ENCODE results near the gene AKT3.
A peak's percentile ranks its signal among the peaks of the same experiment; 100 is the strongest.

Gene AKT3

GRCh38 chr1:243482141-243483022 is 367.7 kb downstream of the AKT3 start:
- no peak for DNase-seq

DNA sequence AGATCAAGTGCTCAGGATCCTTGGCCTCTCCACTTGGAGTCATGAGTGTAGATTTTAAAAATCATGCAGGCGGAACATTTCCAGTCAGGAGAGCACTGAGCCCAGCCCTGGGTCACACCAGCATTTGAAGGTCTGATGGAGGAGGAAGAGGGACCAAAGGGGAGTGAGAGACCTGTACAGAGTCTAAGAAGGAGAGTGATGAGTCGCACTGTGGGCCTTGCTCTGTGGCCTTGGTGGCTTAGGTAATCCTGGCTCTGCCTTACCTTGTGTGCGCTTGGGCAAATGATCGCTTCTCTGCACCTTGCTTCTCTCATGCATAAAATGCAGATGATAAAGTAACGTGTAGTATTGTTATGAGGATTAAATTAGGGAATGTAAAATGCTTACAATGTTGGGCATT is 368.9 kb downstream of the AKT3 start:
- no peak for DNase-seq

DNA sequence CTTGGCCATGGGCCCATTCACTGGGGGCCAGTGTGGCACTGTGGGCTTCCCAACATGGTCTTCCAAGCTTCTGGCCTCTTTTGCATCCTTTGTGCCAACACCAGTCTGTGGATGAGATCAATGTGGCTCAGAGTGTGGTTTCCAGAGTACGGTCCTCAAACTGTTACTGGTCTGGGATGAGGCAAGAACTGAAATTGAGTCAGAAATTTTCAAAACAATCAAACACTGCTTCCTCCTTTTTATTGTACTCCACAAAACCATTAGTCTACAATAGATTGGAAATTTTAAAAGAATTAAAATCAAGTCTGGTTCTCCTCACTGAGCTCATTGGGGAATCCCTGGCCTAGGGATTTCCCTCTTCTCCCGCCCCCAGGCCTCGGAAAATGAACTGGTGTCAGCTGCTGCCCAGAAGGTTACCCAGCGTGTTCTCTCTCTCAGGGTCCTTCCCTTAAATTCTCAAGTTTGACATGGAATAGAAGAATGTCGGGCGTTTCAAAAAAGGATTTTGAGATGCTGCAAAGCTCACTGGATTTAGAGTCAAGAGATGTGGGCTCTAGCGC is 372.2 kb downstream of the AKT3 start:
- DNase-seq: no peak

DNA sequence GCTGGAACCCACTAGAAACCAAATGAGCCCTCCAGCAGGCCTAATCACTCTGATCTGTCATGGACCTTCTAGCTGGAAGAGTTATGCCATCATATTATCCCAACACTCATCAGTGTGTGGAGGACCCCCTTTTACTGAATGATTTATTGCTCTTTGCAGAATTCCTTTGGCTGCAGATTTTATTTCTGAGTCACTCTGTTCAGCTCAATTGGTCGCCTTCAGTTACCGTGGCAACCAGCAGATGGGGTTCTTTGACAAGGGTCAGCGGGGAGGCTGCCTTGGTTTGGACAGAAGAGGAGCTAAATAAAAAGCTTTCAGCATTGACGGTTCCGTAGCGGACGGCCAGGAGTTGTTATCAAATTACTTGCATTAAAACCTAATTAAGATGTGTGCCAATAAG is 374.1 kb downstream of the AKT3 start:
- DNase-seq: peak; percentile 20

DNA sequence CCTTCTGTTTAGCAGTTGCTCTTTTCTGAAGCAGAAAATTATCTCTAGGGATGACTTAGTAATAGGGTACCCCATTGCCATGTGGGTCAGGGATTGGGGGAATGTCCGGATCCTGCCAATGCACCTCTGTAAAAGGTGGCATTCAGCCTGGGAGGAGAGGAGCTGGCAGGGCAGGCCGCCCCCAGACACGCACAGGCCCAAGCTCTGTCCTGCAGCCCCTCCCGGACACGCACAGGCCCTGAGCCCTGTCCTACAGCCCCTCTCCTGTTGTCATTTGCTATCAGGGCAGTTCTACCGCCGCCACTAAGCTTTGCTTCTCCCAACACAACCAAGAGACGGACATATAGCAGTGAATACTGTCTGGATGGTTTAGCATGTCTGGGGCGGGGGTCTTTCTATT is 375.1 kb downstream of the AKT3 start:
- DNase-seq: no peak

DNA sequence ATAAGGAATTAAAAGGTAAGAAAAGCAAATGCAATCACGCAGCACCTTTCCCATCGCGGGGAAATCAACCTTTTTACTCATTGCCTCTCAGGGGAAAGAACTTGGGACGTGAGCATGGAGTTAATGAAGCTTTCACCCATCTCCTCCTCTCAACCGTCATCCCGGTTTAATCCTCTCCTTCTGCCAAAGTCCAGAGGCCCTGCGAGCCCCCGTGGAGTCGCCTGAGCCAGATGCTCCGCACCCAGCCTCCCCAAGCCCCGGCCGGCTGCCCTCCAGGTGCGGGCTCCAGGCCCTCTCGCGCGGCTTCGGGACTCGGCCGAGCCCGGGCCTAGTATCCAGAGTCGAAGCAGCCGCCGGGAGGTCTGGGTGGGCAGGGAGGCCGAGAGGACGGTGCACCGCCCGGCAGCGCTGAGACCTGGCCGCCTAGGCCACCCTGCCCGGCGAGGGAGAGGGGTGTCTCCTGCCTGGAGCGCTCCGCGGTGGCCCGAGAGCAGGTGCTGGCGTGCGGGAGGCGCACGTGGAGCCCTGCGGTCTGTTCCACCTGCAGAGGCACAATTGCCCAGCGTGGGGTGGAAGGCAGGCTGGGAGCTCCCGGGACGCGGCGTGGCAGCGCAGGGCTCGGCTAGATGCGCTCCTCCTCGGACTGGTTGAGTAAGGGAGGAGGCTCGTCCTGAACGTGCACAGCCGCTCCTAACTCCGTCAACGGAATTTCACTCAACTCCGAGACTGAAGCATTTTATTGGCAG is 375.7 kb downstream of the AKT3 start:
- no peak for DNase-seq

GRCh38 chr1:243473227-243474135 is 376.6 kb downstream of the AKT3 start:
- no peak for DNase-seq

- DNase-seq: no peak
Measured at GRCh38 chr1:243471754-243472745, 378.0 kb downstream of the AKT3 start.

GRCh38 chr1:243471026-243471685 is 378.9 kb downstream of the AKT3 start:
- no peak for DNase-seq

GRCh38 chr1:243470502-243470901 is 379.5 kb downstream of the AKT3 start:
- DNase-seq: no peak

DNA sequence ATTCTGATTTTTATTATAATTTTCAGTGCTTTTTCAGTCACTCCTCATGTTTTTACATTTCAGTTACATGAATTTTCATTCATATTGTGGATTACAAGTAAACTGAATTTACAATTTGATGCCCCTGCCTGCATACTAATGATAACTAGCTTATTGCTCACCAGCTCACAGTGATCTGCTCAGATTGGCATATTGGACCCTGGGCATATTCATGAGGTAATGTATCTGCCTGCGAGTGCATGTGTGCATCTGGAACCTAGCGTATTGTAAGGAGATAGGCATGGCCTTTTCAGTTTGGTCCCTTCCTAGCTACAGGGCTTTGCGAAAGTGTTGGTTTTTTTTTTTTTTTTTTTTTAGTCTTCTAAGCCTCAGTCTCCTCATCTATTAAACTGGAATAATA is 380.5 kb downstream of the AKT3 start:
- DNase-seq: no peak

DNA sequence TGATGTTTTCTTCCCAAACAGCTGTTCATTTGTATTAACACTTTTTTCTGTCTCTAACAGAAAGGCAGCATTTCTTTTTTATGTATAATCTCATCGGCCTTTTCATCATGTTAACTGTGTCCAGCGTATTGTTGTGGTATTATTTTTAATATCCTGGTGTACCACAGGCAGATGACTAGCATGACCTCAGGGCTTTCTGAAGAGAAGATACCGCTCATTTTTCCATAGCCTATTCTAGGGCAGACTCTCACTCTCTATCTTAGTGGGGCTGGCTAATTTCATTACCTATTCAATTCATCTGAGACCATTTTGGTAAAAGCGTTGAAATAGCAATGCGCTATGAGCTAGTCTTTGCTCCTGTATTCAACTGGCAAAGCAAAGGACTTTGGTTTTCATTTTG is 384.3 kb downstream of the AKT3 start:
- no peak for DNase-seq

DNA sequence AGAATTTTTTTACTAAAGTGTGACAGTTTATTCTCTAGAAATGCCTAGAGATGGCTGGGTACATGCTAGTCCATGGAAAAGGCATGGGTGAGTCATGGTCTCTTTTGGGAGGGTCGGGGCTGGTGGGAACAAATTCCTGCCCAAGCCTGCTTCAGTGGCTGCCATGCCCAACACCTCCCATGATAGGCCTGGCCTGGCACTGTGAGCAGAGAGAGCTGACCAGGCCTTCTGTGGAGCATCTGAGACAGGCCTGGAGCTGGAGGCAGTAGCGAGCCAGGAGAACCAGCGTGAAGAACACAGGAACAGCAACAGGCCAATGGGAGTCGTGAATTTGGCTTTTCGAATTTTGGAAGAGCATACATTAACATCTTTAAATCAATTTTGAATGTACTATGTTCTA is 385.0 kb downstream of the AKT3 start:
- DNase-seq: no peak

GRCh38 chr1:243462929-243463697 is 386.9 kb downstream of the AKT3 start:
- no peak for DNase-seq

DNA sequence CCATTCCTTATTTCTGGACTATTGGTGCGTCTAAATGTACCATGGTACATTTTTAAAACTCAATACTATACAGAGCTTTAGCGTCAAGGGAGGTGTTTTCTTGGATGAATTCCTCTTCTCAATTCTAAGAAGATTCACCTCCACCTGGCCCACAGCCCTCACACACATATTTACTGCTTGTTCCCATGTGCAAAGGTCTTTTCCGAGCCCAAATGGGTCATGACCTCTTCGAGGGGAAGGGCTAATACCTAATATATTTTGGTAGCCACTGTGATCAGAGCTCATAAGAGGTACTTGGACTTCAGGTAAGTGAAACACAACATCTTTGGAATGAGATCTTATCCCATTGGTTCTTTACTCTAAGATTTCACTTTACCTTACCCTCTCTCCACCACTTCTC is 388.3 kb downstream of the AKT3 start:
- no peak for DNase-seq

DNA sequence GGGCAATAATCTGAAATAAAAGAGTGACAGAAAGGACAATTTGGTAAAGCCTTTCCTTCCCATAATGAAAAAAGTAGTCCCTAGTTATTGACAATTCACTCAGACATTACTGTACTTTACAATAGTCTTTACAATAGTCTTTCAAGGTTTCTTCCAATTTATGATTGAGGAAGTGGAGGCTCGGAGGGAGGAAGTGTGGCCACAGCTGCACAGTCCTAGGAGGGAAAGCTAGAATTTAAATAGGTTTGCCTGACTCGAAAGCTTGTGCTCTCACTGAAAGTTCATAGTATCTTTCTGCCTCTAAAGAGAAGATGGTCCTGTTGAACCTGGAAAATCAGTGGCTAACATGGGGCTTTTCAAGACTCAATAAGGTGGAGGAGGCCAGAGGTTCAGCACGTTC is 391.0 kb downstream of the AKT3 start:
- no peak for DNase-seq

GRCh38 chr1:243457363-243457982 is 392.6 kb downstream of the AKT3 start:
- no peak for DNase-seq

DNA sequence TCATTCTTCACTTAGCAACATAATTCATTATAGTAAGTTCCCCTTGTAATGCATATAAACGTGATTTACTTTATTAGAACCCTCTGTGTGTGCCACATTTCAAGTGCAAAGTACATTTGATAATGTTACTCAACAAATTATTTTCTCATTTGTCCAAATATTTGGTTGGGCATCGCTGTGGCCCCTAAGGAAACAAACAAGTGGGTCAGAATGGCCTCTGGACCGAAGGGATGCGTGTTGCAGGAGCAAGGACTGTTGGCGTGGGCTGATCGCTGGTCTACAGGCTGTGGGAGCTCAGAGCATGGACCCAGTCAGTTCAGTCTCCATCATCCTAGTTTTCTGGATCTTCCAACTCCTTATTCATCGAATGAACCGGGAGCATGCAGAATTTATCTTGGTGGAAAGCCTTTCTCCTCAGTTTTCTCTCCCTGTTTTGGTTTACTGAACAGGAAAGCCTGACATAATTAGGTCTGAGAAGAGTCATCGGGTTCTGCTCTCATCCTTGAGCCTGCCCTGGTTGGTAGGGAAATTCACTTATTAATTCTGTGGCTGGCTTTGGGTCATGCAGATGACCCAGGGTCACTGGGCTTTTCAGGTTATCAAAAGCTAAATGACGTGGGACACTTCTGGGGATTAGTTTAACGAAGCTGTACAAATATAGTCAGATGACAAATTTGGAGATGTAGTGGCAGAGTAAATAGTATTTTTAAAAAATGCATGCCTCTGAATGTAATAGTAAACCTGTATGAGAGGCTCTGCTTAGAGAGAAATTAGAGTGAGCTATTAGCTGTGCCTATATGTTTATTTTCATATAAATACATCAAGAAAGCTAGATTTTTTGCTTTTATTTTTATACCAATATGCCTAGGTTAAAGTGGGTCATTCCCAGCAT is 394.0 kb downstream of the AKT3 start:
- DNase-seq: no peak

Measured in CD4-positive, alpha-beta T cell treated with Interleukin-10 for 1 hour (primary cell).